IMR-90 (cell line): ENCODE data around the gene CD80.

ENCODE experiments used
- CEBPB ChIP-seq: IDR thresholded peaks from 2 replicates; pipeline ENCODE4 v1.6.1; 2012; ENCODE audit warnings: low read depth, low read length, improper control_type of control experiment
- MAZ ChIP-seq: IDR thresholded peaks from 2 replicates; pipeline ENCODE4 v1.6.1; 2012; ENCODE audit warnings: low read depth, mild to moderate bottlenecking, low read length, improper control_type of control experiment, moderate library complexity, borderline replicate concordance
- SMC3 ChIP-seq: fragments of 150-350 bp; IDR thresholded peaks from 2 replicates; pipeline ENCODE4 v1.6.1; 2016; ENCODE audit warnings: low read depth, mild to moderate bottlenecking, antibody characterized with exemption, low read length, moderate library complexity
- TF ChIP-seq, protein P1 (sequence below): conservative IDR thresholded peaks from 2 replicates; pipeline ENCODE4 v1.5.1; 2012; ENCODE audit warnings: mild to moderate bottlenecking, low read depth, low read length, improper control_type of control experiment

DNA sequence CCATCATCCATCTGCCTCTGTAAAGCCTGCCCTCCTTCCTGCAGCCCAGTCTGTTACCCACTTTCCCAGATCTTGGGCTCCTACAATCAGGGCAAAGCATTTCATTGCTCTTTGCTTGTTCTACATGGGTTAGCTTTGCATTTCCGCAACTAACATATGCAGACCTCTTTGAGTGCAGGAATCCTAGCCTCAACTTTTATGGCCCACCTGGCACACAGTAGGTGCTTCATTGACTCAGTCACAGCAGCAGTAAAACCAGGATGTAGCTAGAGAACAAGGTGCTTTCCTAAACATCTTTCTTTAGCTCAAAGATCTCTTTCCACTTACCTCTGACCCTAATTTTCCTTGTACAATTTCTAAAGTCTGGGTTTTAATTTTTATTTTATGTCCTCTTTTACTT lies 3.5 kb downstream of the CD80 start:
- TF ChIP-seq SMC3 (no peak), CEBPB (no peak), MAZ (no peak)
- TF ChIP-seq, protein P1, sequence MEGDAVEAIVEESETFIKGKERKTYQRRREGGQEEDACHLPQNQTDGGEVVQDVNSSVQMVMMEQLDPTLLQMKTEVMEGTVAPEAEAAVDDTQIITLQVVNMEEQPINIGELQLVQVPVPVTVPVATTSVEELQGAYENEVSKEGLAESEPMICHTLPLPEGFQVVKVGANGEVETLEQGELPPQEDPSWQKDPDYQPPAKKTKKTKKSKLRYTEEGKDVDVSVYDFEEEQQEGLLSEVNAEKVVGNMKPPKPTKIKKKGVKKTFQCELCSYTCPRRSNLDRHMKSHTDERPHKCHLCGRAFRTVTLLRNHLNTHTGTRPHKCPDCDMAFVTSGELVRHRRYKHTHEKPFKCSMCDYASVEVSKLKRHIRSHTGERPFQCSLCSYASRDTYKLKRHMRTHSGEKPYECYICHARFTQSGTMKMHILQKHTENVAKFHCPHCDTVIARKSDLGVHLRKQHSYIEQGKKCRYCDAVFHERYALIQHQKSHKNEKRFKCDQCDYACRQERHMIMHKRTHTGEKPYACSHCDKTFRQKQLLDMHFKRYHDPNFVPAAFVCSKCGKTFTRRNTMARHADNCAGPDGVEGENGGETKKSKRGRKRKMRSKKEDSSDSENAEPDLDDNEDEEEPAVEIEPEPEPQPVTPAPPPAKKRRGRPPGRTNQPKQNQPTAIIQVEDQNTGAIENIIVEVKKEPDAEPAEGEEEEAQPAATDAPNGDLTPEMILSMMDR: no peak
